Skeletal muscle tissue (tissue), 4 donors: Measurements from ENCODE around the gene GRID2. TPM values are rescaled to one million over a fixed set of nuclear protein-coding genes. Genes with fewer than 3 reads are reported as not detected.

Experiments used
- H3K27ac ChIP-seq: one replicate; pipeline ENCODE4 v1.7.0; 2013; ENCODE audit warnings: mild to moderate bottlenecking, low read depth, low read length, inconsistent platforms
- H3K27me3 ChIP-seq, 3 donors: one replicate each; pipeline ENCODE4 v1.7.0; 2013; ENCODE audit warnings: low read length in 3 of 3; ENCODE audit not compliant: control insufficient read depth in 3 of 3, insufficient read depth in 3 of 3
- H3K36me3 ChIP-seq, 3 donors: one replicate each; pipeline ENCODE4 v1.7.0; 2013; ENCODE audit warnings: low read length in 3 of 3; ENCODE audit not compliant: control insufficient read depth in 3 of 3, insufficient read depth in 3 of 3
- H3K4me1 ChIP-seq, 3 donors: one replicate each; pipeline ENCODE4 v1.7.0; 2013; ENCODE audit warnings: low read length in 3 of 3, mild to moderate bottlenecking in 3 of 3; ENCODE audit not compliant: control insufficient read depth in 3 of 3, insufficient read depth in 3 of 3
- H3K4me3 ChIP-seq, 3 donors: one replicate each; pipeline ENCODE4 v1.7.0; 2013; ENCODE audit warnings: low read length in 3 of 3
- H3K9ac ChIP-seq, 3 donors: one replicate each; pipeline ENCODE4 v1.7.0; 2013; ENCODE audit warnings: low read length in 3 of 3, mild to moderate bottlenecking in 3 of 3, moderate library complexity in 2 of 3, low read depth in 1 of 3
- H3K9me3 ChIP-seq, 3 donors: one replicate each; pipeline ENCODE4 v1.7.0; 2013; ENCODE audit warnings: low read length in 3 of 3; ENCODE audit not compliant: control insufficient read depth in 3 of 3
- total RNA-seq: library from RNA; depleted of rRNA; stranded (reverse); fragments of >200 nt; gene quantifications from one replicate; pipeline ENCODE4 v1.2.3, GENCODE V29; 2014
- donor health status: Osteomylitis.

The GRID2 gene
- total RNA-seq, 1 donor from 2014 or later: 1.6 TPM

DNA sequence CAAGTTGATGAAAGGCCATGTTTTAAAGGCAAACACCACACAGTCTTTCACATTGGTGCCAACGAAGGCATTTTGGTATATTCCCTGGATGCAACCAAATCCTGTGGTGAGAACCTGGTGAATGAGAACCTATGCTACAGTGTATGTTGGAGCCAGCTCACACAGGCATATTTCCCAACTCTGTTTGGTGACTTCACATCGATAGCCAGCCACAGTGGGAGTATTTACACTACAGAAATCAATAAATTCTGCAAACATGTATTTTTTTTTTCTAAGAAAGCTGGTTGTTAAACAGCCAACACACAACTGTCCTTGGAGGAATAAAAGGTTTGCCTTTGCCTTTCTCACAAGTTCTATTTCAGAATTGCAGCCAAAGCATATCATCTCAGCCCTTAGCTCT lies 691.0 kb downstream of the GRID2 start:
- H3K4me1 ChIP-seq: no peaks in the 10 kb centered on the region
- no peak overlapping the region for H3K9ac ChIP-seq
- H3K4me3 ChIP-seq: no peak overlapping the region
- no peaks in the 10 kb centered on the region for H3K9me3 ChIP-seq
- no peak overlapping the region for H3K27ac ChIP-seq
- no peaks in the 10 kb centered on the region for H3K36me3 ChIP-seq
- H3K27me3 ChIP-seq: no peaks in the 10 kb centered on the region

DNA sequence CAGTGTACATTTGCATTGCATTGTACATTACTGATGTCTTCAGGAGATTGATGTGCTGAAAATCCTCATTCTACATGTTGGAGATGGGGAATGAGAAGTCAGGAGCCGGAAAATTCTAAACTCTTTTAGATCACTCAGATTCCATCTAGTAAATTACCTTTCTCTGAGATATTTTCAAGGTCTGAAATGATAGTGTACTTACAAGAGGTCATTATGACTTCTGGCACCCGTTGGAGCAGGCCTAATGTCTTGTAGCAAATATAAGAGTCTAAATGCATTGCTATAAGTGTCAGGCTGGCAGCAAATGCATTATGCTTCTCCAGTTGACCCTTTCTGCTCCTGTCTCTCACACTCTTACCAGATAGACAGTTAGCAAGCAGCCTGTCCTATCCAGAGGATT lies 692.8 kb downstream of the GRID2 start:
- H3K4me3 ChIP-seq: no peak overlapping the region
- no peak overlapping the region for H3K27ac ChIP-seq
- no peaks in the 10 kb centered on the region for H3K4me1 ChIP-seq
- H3K27me3 ChIP-seq: no peaks in the 10 kb centered on the region
- H3K9me3 ChIP-seq: no peaks in the 10 kb centered on the region
- H3K36me3 ChIP-seq: no peaks in the 10 kb centered on the region
- H3K9ac ChIP-seq: no peak overlapping the region

DNA sequence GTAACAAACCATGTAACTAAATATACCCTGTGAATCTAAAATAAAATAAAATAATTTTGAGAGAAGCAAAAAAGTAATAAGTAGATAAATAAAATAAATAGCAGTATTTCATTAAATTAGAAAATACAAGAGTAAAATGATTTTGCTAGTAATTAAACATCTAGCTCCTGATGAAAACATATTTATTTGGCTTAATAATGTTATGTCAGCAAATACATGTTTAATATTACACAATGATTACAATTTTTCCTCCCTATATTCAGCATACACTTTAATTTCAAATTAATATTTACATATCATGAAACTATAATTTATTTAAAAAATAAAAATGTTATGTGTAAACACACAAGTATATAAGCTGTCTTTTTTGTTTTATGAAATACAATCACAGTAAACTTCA lies 697.1 kb downstream of the GRID2 start:
- Histone ChIP-seq H3K4me3 (no peak overlapping the region), H3K27ac (no peak overlapping the region), H3K9ac (no peak overlapping the region), H3K9me3 (no peaks in the 10 kb centered on the region), H3K27me3 (no peaks in the 10 kb centered on the region), H3K4me1 (no peaks in the 10 kb centered on the region), H3K36me3 (no peaks in the 10 kb centered on the region)

DNA sequence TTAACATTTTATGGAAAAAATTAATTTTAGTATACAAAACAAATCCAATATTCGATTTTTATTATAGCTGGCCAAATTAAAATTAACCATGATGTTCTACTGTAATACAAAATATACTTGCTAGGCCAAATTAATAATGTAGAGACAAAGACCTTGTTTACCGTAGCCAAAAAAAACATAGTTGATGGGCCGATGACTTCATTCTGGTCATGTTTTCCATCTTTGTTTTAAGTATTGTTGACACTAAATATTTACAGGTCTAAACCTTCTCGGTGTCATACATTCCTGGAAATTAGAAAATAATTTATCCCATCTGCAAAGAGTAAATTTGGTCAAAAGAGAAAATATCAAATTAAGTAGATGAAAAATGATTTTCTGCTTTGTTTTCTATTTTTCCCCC lies 698.5 kb downstream of the GRID2 start:
- H3K9me3 ChIP-seq: no peaks in the 10 kb centered on the region
- H3K27ac ChIP-seq: no peak overlapping the region
- H3K36me3 ChIP-seq: no peaks in the 10 kb centered on the region
- H3K9ac ChIP-seq: no peak overlapping the region
- no peak overlapping the region for H3K4me3 ChIP-seq
- no peaks in the 10 kb centered on the region for H3K27me3 ChIP-seq
- H3K4me1 ChIP-seq: no peaks in the 10 kb centered on the region

DNA sequence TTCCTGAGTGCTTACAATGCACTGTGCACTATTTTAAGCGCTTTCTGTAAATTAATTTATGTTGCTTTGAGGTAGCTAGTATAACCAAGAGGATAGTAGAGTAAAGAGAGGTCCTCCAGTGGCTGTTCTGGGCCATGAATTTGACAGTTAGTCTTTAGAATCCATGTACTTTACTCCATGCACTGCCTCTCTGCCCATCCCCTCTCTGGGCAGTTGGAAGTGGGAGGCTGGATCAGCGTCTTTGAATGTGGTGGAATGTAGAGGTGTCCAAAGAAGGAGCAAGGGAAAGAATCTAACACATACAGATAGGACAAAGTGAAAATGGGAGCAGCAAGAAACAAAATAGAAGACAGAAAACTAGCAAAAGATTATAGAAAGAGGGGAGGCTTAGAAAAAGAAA lies 712.6 kb downstream of the GRID2 start:
- no peak overlapping the region for H3K9ac ChIP-seq
- no peak overlapping the region for H3K27ac ChIP-seq
- no peaks in the 10 kb centered on the region for H3K36me3 ChIP-seq
- H3K27me3 ChIP-seq: no peaks in the 10 kb centered on the region
- H3K4me1 ChIP-seq: no peaks in the 10 kb centered on the region
- no peaks in the 10 kb centered on the region for H3K9me3 ChIP-seq
- H3K4me3 ChIP-seq: no peak overlapping the region

DNA sequence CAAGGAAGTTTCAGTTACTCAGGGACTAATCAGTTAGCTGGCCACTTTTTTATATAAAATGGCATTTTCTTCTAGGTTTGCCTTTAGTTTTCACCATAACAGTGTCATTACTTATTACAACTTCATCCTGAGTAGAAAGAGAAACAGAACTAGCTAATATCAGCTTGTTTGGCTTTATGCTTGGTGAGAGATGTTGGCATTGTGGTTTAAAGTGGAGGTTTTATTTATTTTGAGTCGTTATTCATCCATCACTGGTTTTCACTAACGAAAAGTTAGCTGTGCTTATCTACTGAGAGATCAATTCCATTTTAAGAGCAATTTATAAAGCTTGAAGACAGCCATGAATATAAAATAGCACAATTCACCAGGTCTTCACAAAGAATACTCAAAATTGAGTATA lies 714.5 kb downstream of the GRID2 start:
- Histone ChIP-seq H3K4me3 (no peak overlapping the region), H3K4me1 (no peaks in the 10 kb centered on the region), H3K36me3 (no peaks in the 10 kb centered on the region), H3K27me3 (no peaks in the 10 kb centered on the region), H3K9me3 (no peaks in the 10 kb centered on the region), H3K27ac (no peak overlapping the region), H3K9ac (no peak overlapping the region)

DNA sequence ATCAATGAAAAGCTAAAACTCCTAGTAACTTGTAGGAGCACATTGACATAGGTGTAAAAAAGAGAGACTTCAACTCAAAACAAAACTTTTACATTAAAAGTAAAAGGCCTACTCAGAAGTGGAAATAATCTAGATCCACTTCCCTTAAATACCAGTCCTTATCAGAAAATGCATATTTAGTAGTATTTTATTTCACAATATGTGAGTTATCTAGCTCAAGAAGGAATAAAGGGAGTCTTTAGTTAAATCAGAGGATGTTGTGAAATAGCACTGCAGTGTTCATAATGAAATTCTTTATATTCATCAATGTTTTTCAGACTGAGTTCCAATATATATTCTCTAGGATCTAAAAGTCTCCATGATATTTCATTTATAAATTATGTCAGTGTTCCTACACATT lies 715.0 kb downstream of the GRID2 start:
- Histone ChIP-seq H3K36me3 (no peaks in the 10 kb centered on the region), H3K27ac (no peak overlapping the region), H3K9ac (no peak overlapping the region), H3K27me3 (no peaks in the 10 kb centered on the region), H3K4me3 (no peak overlapping the region), H3K4me1 (no peaks in the 10 kb centered on the region), H3K9me3 (no peaks in the 10 kb centered on the region)

DNA sequence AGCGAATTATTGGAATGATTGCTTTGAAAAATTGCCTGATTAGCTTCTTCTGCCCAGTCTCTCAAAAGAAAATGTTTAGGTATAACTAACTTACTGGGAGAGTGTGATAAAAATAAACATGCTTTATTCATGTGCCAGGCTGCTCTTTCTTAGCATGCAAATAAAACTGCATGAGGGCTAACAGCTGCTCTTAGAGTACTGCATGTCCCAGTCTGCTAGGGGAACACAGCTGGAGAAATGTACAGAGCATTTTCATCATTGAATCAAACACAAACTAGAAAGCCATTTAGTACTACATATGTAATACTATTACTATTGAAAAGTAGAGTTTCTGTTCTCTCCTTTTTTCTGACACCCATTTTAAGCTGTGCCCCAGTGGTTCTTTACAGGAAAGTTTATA lies 726.0 kb downstream of the GRID2 start:
- H3K4me1 ChIP-seq: no peaks in the 10 kb centered on the region
- peaks cover 0 to 2% (median 0%) of the 10 kb centered on the region in 3 donors for H3K9me3 ChIP-seq
- no peaks in the 10 kb centered on the region for H3K36me3 ChIP-seq
- H3K27ac ChIP-seq: no peak overlapping the region
- H3K4me3 ChIP-seq: no peak overlapping the region
- H3K27me3 ChIP-seq: no peaks in the 10 kb centered on the region
- no peak overlapping the region for H3K9ac ChIP-seq

DNA sequence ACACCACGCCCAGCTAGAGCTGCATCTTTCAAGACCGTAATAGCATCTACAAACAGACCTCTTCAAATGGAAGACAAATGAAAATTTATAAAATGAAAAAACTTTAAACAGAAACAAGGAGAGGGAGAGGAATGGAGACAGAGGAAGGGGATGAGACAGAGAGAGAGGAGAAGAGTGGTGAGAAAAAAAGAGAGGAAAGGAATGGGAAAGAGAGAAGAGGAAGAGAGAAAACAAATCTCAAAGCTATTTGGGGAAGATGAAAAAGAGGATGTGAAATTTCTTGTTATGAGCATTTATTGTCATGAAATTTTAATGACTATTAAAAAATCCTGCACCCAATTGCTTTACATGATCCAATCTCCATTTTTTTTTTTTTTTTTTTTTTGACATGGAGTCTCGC lies 726.9 kb downstream of the GRID2 start:
- Histone ChIP-seq H3K27ac (no peak overlapping the region), H3K4me1 (no peaks in the 10 kb centered on the region), H3K9ac (no peak overlapping the region), H3K27me3 (no peaks in the 10 kb centered on the region), H3K4me3 (no peak overlapping the region), H3K9me3 (no peaks in the 10 kb centered on the region), H3K36me3 (no peaks in the 10 kb centered on the region)

DNA sequence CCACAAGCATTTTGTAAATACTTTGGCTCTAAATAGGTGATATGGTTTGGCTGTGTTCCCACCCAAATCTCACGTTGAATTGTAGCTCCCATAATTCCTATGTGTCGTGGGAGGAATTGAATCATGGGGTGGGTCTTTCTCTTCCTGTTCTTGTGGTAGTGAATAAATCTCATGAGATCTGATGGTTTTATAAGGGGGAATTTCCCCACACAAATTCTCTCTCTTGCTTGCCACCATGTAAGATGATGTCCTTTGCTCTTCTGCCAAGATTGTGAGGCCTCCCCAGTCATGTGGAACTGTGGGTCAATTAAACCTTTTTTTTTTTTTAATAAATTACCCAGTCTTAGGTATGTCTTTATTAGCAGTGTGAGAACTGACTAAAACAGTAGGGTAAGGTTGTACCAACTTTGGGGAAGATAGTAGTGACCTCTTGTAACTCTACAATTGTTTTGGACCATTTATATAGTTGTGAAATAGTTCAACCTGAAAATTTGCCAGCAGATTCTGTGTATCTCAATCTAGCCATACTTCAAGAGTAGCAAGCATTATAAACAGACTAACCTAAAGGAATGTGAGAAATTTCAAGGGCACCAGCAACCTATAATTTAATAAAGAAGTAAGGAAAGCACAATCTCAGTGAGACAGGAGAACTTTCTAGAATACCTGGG lies 727.8 kb downstream of the GRID2 start:
- no peak overlapping the region for H3K4me3 ChIP-seq
- no peak overlapping the region for H3K9ac ChIP-seq

DNA sequence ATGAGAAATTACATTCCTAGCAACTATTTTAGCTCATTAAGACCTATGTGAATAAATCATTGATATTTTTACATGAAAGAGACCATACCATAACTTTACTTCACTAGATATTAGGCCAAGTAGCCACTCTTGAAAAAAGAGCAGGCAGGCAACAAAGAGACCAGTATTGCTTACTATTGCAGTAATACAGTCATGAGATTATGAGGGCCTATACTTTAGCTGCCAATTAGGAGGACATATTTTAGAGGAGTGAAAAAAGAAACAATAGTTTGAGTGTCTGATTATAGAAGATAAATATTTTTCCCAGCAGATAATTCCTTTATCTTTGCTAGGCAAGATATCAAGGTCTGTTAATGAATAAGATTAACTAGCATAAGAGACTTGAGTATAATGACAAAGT lies 739.0 kb downstream of the GRID2 start:
- Histone ChIP-seq H3K9me3 (no peaks in the 10 kb centered on the region), H3K9ac (no peak overlapping the region), H3K27ac (no peak overlapping the region), H3K4me1 (no peaks in the 10 kb centered on the region), H3K36me3 (no peaks in the 10 kb centered on the region), H3K27me3 (no peaks in the 10 kb centered on the region), H3K4me3 (no peak overlapping the region)

More for the DNA sequence above, 727.8 kb downstream of the GRID2 start:
- Histone ChIP-seq H3K27ac (no peak overlapping the region), H3K9me3 (no peaks in the 10 kb centered on the region), H3K36me3 (no peaks in the 10 kb centered on the region), H3K27me3 (no peaks in the 10 kb centered on the region), H3K4me1 (no peaks in the 10 kb centered on the region)
